Measurements from ENCODE around the gene TRIM14.
"Not testable (repeated sequence)": the region's sequence is repeated elsewhere in the genome, so short reads cannot be mapped to it uniquely, and the experiment has no call there.

The TRIM14 gene

DNA sequence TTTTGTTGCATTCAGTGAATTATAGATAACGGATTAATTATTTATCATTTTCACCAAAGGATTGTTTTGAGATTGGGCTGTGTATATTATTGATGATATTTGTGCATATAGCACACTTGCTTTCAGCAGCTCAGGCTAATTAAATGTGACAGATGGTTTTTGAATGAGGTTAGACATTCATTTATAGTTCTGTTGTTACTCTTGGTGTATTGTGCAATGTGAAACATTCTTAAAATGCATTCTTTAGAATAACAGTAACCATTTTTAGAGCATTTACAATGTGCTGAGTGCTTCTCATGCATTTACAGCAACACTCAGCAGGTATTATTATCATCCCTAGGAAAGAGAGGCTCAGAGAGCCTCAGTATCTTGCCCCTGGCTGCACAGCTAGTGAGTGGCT lies 38.7 kb downstream of the TRIM14 start:
- DNase-seq, result no peak

DNA sequence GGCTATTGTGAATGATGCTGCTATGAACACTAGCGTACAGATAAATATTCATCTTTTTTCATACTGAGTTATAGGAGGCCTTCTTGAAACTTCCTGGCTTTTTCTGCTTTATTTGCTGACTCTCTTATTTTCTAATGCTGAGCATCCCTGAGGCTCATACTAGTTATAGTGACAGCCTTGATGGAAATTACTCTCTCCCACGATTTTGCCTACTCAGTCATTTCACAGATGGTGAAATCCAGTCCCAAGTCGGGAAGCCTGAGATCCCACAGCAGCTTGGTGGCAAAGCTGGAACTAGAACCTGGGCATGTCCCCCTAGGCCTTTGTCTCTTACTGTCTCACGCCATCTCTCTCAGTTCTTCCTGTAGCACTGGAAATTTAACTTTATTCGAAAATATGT lies 40.1 kb downstream of the TRIM14 start:
- DNase-seq, result no peak

DNA sequence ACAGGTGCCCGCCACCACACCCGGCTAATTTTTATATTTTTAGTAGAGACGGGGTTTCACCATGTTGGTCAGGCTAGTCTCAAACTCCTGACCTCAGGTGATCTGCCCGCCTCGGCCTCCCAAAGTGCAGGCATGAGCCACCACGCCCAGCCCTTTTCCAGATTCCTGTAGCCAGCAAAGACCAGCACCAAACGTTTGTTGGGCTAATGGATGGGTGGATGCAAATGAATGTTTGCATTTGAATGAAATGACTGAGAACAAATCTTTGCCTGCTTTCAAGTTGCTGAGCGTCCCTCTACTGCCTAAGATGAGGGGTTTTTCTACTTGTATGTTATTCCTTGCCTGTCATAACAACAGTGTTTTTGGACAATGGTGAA lies 42.5 kb downstream of the TRIM14 start:
- DNase-seq, result not testable (repeated sequence)

DNA sequence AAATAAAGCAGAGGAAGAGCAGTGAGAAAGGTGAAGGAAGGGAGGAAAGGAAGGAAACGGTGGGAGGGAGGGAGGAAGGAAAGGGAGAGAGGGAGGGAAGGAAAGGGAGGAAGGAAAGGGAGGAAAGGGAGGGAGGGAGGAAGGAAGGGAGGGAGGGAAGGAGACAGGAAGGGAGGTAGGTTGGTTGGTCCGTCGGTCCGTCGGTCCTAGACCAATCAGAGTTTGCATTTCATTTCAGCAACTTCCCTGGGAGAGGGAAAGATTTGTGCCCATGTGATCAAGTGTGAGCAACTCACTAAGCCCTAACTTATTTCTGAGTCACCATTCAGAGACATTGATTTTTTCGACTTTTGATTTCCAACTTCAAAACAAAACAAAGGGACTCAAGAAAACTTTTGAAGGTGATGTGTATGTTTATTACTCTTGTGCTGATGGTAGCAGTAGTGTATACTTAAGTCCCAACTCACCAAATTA lies 43.7 kb downstream of the TRIM14 start:
- DNase-seq, result peak; percentile 55

GRCh38 chr9:98074115-98074990 lies 44.7 kb downstream of the TRIM14 start:
- DNase-seq, result peak; percentile 70

DNA sequence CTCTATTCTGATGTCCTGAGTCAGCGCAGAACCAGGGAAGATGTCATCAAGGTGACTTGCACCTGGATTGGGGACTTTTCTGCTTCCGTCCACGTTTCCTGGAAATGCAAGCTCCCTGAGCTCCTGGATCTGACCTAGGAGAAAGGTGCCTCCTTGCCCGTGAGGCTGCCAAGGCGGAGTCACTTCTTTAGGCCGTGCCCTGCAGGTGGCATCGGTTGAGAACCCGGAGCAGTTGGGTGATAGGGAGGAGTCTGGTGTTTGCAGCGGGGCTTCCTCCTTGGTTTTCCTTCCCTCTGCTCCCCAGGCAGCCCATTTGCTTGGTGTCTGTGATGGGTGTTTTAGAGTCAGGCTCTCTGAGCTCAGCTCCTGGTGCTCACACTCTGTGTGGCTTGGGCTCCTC lies 47.3 kb downstream of the TRIM14 start:
- no peak for DNase-seq

GRCh38 chr9:98070704-98071103 lies 48.3 kb downstream of the TRIM14 start:
- no peak for DNase-seq

DNA sequence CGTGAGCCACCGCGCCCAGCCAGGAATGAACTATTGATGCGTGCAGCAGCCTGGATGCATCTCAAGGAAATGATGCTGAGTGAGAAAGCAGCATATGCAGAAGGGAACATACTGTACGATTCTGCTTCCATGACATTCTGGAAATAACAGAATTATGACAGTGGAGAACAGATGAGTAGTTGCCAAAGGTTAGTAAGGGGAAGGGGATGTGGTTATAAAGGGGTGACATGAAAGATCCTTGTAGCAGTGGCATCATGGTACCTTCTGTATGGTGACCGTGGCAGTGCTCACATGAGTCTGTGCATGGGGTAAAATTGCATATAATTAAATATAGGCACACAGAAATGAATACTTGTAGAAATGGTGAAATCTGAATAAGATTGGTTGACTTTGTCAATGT lies 49.5 kb downstream of the TRIM14 start:
- no peak for DNase-seq

DNA sequence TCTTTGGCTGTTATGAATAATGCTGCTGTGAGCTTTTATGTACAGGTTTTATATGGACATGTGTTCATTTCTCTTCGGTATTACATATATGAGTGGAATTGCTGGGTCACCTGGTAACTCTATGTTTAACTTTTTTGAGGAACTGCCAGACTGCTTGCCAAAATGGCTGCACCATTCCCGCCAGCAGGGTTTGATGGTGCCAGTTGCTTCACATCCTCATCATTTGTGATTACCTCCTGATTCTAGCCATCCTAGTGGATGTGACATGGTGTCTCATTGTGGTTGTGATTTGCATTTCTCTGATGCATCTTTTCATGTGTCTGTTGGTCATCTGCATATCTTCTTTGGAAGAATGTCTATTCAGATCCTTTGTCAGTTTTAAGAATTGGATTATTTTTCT lies 51.8 kb downstream of the TRIM14 start:
- DNase-seq, result no peak

DNA sequence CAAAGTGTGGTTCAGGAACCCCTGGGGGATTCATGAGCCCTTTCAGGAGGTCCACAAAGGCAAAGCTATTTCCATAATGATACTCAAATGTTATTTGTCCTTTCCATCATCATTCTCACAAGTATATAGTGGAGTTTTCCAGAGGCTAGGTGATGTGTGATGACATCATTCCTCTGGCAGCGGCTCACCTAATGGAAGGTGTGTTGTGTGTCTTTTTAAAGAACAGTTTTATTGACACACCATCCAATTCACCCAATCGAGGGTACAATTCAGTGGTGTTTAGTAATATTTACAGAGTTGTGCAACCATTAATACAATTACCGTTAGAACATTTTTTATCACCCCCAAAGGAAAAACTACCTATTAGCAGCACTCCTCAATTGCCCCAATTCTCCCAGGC lies 52.8 kb downstream of the TRIM14 start:
- DNase-seq, result no peak

DNA sequence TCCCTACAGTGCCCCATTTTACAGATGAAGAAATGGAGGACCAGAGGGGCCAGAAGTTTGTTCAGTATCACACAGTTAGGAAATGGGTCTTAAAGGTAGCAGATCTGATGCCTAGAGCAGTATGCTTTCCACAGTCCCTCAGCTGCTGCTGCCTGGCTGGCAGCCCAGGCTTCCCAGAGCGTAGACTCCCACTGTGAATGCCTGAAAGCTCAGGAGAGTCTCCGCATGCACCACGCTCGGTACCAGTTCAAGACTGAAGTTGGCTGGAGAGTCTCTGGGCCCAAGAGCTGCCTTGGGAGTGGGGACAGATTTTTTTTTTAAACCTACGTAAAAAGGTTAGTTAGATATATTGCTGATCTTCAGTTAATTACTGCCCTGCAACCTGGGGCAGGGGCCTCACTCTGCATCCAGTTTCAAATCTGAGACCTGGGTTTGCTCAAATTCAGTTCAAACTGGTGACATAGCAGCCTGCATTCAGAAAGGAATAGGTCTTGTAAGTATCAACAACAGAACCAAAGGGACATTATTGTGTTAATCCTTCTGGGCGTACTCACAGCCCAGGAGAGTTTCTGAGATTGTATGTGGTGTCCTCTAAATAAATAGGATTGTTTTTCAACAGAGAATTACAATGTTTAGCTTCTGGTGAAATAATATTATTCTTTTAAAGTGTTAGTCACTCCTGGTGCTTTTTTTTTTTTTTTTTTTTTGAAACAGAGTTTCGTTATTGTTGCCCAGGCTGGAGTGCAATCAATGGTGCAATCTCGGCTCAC lies 54.2 kb downstream of the TRIM14 start:
- no peak for DNase-seq

GRCh38 chr9:98062161-98062560 lies 56.9 kb downstream of the TRIM14 start:
- DNase-seq, result no peak

GRCh38 chr9:98057138-98057799 lies 61.8 kb downstream of the TRIM14 start:
- DNase-seq, result no peak

- peak; percentile 91 for DNase-seq
Measured at GRCh38 chr9:98056269-98057137, 62.5 kb downstream of the TRIM14 start, which contains the start of gene NANS. Gene NANS (plus strand): TSS chr9:98056732. CDS start chr9:98056809, 77 bp downstream.

- no peak for DNase-seq
Measured at GRCh38 chr9:98054376-98054951, 64.6 kb downstream of the TRIM14 start.

GRCh38 chr9:98050351-98050750 lies 68.7 kb downstream of the TRIM14 start:
- DNase-seq, result no peak

DNA sequence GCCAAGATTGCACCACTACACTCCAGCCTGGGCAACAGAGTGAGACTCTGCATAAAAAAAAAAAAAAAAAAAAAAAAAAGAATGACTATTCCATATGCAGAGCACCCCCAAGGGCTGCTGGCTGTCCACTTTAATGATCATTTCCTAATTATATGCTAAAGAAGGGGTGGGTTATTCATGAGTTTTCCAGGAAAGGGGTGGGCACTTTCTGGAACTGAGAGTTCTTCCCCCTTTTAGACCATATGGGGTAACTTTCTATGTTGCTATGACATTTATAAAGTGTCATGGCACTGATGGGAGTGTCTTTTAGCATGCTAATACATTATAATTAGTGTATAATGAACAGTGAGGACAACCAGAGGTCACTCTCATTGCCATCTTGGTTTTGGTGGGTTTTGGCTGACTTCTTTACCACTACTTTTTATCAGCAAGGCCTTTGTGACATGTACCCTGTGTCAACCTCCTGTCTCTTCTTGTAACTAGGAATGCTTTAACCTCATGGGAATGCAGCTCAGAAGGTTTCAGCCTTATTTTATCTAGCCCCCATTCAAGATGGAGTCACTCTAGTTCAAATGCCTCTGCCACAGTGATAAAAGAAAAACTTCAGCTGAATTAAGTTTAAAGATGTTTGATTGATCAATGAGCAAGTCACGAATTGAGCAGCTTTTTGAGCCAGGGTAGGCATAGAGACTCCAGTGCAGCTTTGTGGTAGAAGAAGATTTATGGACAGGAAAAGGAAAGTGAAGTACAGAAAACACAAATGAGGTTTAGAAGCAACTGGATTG lies 69.5 kb downstream of the TRIM14 start:
- DNase-seq, result no peak

DNA sequence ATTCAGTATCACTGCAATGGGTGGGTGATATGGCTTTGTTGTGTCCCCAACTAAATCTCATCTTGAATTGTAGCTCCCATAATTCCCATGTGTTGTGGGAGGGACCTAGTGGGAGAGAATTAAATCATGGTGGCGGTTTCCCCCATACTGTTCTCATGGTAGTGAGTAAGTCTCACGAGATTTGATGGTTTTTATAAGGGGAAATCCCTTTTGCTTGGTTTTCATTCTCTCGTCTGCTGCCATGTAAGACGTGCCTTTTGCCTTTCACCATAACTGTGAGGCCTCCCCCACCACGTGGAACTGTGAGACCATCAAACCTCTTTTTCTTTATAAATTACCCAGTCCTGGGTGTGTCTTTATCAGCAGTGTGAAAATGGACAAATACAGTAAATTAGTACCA lies 72.0 kb downstream of the TRIM14 start:
- no peak for DNase-seq

DNA sequence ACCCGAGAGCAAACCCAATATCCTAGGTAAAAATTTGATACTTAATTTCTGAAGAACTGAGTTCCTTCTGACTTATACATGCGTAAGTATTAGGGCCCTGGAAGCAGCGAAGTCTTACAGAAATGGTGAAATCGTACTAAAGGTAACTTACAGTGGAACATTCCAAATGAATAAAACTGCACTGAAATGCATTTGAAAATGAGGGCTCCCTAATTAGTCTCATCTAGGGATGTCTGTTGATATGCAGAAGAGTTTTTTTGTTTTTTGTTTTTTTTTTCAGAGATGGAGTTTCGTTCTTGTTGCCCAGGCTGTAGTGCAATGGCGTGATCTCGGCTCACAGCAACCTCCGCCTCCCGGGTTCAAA lies 72.9 kb downstream of the TRIM14 start:
- no peak for DNase-seq

DNA sequence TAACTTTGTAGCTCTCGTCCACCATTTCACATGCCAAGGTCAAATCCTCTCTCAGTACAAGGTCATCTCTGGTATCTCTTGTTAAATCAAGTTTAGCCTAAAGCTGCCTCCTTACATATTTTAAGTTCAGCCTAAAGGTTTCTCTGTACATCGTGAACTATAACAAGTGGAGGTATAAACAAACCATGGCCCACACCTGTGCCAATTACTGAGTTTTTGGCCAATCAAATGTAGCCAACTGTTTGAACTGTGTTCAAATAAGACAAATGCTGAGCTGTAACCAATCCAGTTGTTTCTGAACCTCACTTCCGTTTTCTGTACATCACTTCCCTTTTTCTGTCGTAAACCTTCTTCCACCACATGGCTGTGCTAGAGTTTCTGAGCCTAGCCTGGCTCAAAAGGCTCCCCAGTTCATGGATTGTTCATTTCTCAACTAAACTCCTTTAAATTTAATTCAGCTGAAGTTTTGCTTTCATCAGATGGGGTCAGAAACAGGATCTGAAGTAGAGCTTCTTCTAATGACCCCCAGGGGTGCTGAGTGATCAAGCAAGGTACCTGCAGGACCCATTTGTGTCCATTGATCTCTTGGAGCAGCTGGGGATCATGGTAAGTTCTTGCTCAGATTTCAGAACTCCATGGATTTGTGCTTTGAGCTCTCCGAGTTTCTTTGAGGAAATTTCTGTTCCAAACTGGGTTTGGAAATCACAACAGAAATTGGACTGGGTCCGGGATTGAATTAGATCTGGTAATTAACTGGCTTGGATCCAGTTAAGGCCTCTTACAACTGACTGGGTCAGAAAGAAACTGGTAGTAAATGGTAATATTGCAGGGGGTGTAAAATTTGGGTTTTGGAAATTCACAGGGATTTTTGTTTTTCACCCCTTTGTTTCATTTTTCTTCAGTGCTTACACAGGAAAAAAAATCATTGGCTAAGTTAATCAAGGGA lies 73.5 kb downstream of the TRIM14 start:
- DNase-seq, result peak; percentile 80

Data from CD4-positive, alpha-beta T cell treated with Interleukin-12 subunit alpha and Interleukin-12 subunit beta, for 1 hour (primary cell).